ENCODE results near the gene MIS12. TPM values are rescaled to one million over a fixed set of nuclear protein-coding genes. Genes with fewer than 3 reads are reported as not detected.

MIS12 gene
- total RNA-seq, 2 donors from 2014 or later, result 6.6 to 11.4 TPM

DNA sequence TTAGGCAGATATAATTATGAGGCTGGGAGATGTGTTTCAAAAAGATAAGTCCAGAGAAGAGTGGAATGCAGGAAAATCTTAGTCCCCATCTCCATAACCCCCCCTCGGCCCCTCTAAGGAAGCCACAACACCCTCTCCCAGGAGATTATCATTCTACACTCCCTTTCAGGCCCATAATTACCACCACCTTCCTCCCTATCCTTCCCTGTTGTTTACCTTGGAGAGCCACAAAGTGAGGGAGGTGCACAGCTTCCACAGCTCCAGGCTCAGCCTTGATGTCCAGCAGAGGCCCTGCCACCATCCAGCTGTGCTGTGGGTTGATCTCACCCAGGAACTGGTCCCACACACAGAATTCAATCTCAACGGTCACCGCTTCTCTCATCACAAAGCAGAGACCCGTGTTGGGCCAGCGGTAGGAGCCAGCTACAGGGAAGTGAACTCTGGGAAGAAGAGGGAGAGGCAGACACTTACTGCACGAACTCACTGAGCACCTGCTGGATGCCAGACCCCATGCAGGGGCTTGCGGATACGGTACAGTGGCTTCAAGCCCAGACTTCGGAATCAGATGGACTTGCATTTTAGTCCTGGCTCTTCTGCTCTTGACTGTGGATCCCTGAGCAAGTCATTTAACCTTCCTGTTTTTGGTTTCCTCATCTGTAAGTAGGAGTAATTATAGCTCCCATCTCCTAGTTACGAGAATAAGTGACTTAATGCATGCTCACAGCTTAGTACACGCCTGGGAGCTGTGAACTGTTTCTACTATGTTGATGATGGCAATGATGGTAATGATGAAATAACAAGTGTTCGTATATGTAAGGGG lies 44.1 kb downstream of the MIS12 start:
- peaks cover 14% of the 10 kb centered on the region for H3K36me3 ChIP-seq
- no peak for DNase-seq (ENCODE audit: low spot score)
- no peaks in the 10 kb centered on the region for H3K9me3 ChIP-seq
- no peak overlapping the region for H3K27ac ChIP-seq
- H3K4me1 ChIP-seq, result peaks cover 0 to 13% of the 10 kb centered on the region in 2 donors
- no peaks in the 10 kb centered on the region for H3K27me3 ChIP-seq
- TF ChIP-seq, protein P1, sequence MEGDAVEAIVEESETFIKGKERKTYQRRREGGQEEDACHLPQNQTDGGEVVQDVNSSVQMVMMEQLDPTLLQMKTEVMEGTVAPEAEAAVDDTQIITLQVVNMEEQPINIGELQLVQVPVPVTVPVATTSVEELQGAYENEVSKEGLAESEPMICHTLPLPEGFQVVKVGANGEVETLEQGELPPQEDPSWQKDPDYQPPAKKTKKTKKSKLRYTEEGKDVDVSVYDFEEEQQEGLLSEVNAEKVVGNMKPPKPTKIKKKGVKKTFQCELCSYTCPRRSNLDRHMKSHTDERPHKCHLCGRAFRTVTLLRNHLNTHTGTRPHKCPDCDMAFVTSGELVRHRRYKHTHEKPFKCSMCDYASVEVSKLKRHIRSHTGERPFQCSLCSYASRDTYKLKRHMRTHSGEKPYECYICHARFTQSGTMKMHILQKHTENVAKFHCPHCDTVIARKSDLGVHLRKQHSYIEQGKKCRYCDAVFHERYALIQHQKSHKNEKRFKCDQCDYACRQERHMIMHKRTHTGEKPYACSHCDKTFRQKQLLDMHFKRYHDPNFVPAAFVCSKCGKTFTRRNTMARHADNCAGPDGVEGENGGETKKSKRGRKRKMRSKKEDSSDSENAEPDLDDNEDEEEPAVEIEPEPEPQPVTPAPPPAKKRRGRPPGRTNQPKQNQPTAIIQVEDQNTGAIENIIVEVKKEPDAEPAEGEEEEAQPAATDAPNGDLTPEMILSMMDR (IDR thresholded peaks at IDR 0.05), result no peak
- H3K4me3 ChIP-seq, result no peak overlapping the region

DNA sequence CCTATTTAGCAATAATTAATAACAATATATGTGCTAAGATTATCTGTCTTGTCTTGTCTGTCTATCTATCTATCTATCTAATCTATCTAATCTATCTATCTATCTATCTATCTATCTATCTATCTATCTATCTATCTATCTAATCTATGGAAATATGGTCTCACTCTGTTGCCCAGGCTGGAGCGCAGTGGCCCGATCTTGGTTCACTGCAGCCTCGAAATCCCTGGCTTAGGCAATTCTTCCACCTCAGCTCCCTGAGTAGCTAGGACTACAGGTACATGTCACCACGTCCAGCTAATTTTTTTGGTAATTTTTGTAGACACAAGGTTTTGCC lies 44.7 kb downstream of the MIS12 start:
- no peaks in the 10 kb centered on the region for H3K9me3 ChIP-seq
- no peaks in the 10 kb centered on the region for H3K27me3 ChIP-seq
- no peak overlapping the region for H3K4me3 ChIP-seq
- peaks cover 14% of the 10 kb centered on the region for H3K36me3 ChIP-seq
- DNase-seq (ENCODE audit: low spot score), result no peak
- TF ChIP-seq, protein P1 (IDR thresholded peaks at IDR 0.05), result no peak
- no peak overlapping the region for H3K27ac ChIP-seq
- H3K4me1 ChIP-seq, result peaks cover 0 to 13% of the 10 kb centered on the region in 2 donors

DNA sequence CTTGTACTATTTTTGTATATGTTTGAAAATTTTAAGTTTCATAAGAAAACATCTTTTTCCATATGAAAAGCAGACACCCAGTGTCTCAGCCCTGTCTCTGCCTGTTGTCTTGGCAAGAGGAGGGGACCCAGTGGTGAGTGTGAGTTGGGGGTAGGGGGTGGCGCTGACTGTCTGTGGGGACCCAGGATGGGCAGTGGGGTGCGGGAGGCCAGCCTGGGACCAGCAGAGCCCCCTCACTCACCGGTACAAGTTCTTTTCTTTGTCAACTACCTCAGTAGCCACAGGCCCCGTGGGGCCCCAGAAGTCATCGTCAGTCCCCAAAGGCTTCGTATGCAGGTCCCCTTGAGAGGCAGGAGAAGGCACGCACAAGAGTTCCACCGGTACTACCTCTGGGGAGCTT lies 46.2 kb downstream of the MIS12 start:
- H3K4me1 ChIP-seq, result peaks cover 0 to 1% of the 10 kb centered on the region in 2 donors
- no peaks in the 10 kb centered on the region for H3K27me3 ChIP-seq
- H3K27ac ChIP-seq, result no peak overlapping the region
- no peak overlapping the region for H3K4me3 ChIP-seq
- TF ChIP-seq, protein P1 (IDR thresholded peaks at IDR 0.05), result no peak
- no peaks in the 10 kb centered on the region for H3K9me3 ChIP-seq
- peaks cover 9% of the 10 kb centered on the region for H3K36me3 ChIP-seq
- DNase-seq (ENCODE audit: low spot score), result no peak

DNA sequence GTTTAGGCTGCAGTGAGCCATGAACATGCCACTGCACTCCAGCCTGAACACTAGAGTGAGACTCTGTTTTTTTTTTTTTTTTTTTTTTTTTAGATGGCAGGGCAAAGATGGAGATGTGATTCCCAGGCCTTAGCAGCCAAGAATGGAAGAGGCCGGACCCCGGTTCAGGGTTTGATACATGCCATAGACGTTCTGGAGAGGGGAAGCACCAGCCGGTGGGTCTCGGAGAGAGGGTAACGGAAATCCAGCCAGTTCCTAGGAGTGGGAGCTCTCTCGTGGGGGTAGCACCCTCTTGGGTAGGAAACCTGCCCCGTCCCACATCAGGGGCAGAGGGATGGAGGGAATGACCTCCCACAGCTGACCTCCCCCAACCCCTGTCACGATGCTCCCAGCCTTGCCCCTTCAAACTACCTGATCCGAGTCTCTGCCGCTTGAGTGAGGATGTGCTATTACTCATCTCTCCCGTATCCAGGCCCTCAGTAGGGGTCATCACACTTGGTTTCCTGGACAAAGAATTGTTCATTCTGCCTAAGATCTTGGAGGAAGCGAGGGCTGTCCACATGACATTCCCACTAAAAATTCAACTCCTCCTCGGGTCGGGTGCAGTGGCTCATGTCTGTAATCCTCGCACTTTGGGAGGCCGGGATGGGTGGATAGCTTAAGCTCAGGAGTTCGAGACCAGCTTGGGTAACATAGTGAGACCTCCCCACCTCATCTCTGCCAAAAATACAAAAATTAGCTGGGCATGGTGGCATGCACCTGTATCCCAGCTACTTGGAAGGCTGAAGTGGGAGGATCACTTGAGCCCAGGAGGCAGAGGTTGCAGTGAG lies 47.3 kb downstream of the MIS12 start:
- no peaks in the 10 kb centered on the region for H3K9me3 ChIP-seq
- H3K4me1 ChIP-seq, result no peaks in the 10 kb centered on the region
- TF ChIP-seq, protein P1 (IDR thresholded peaks at IDR 0.05), result no peak
- peaks cover 9% of the 10 kb centered on the region for H3K36me3 ChIP-seq
- H3K4me3 ChIP-seq, result no peak overlapping the region
- H3K27me3 ChIP-seq, result no peaks in the 10 kb centered on the region
- no peak overlapping the region for H3K27ac ChIP-seq
- no peak for DNase-seq (ENCODE audit: low spot score)

DNA sequence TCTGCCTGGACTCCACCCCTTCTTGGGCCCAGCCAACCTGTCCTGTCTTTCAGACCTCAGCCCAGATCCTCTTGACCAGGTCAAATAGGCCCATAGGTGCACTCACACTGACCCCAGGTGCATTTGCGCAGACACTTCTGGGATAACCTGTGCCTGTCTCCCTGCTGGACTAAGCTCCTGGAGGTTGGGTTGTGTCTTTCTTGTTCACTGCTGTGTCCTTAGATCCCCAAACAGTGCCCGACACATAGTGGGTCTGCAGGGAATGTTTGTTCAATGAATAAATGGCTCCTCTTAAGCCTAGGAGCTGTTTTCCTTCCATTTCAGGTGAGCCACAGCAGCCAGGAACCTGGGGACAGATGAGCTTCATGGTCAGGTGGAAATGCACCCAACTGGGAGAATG lies 49.1 kb downstream of the MIS12 start:
- H3K9me3 ChIP-seq, result no peaks in the 10 kb centered on the region
- no peak overlapping the region for H3K27ac ChIP-seq
- H3K4me3 ChIP-seq, result no peak overlapping the region
- H3K4me1 ChIP-seq, result no peaks in the 10 kb centered on the region
- peaks cover 21% of the 10 kb centered on the region for H3K36me3 ChIP-seq
- no peak for DNase-seq (ENCODE audit: low spot score)
- TF ChIP-seq, protein P1 (IDR thresholded peaks at IDR 0.05), result no peak
- H3K27me3 ChIP-seq, result no peaks in the 10 kb centered on the region

Measured in right atrium auricular region (tissue), 2 donors.